T-cell (primary cell): ENCODE measurements around the gene TRABD. TPM values are rescaled to one million over a fixed set of nuclear protein-coding genes. Genes with fewer than 3 reads are reported as not detected.

Source experiments
- ATAC-seq, 4 experiments: fragments of 200-7000 bp in 3 of 4; fragments of 150-1000 bp in 1 of 4; cut with Tn5 transposase; replicated peaks in 1 of 4; 1 replicate in 3 of 4; 2 replicates in 1 of 4; pipeline ENCODE4 v1.10.0; 2021; ENCODE audit warnings: moderate library complexity in 3 of 4, mild to moderate bottlenecking in 2 of 4, moderate number of reproducible peaks in 1 of 4
- CTCF ChIA-PET, 2 donors: fragments of 300-600 bp; sonication (Branson Sonifier 250); formaldehyde crosslinking; loops; one replicate each; lab custom pipeline; 2022; ENCODE audit warnings: antibody characterized with exemption in 2 of 2; lab: Charles Lee
- POLR2A ChIA-PET, 2 donors: fragments of 300-600 bp; sonication (Branson Sonifier 250); formaldehyde crosslinking; loops; one replicate each; lab custom pipeline; 2022; ENCODE audit warnings: antibody characterized with exemption in 2 of 2; lab: Charles Lee
- DNase-seq, 35 experiments: peaks; one replicate each; pipeline versions ENCODE4 v3.0.0 to v3.0.0-alpha.2; 2013 to 2023
- H3K27ac ChIP-seq: one replicate; pipeline ENCODE4 v1.5.1; 2013; ENCODE audit warnings: low read length
- H3K27me3 ChIP-seq, 2 experiments: replicated peaks in 1 of 2; 1 replicate in 1 of 2; 2 replicates in 1 of 2; pipeline versions ENCODE4 v1.6.1 to v1.7.0; 2013; ENCODE audit warnings: low read length in 1 of 2, mixed read lengths in 1 of 2; ENCODE audit not compliant: control insufficient read depth in 2 of 2, insufficient read depth in 2 of 2; ENCODE audit errors: extremely low read depth in 1 of 2
- H3K36me3 ChIP-seq, 2 donors: 1 replicate in 1 of 2; 2 replicates in 1 of 2; pipeline versions ENCODE4 v1.6.1 to v1.7.0; 2013; ENCODE audit warnings: low read length in 1 of 2; ENCODE audit not compliant: control insufficient read depth in 2 of 2, insufficient read depth in 1 of 2; ENCODE audit errors: extremely low read depth in 1 of 2
- H3K4me1 ChIP-seq, 2 experiments: 1 replicate in 1 of 2; 2 replicates in 1 of 2; pipeline versions ENCODE4 v1.6.1 to v1.7.0; 2013; ENCODE audit warnings: low read length in 2 of 2, mixed read lengths in 1 of 2; ENCODE audit not compliant: insufficient read depth in 2 of 2, control insufficient read depth in 1 of 2; ENCODE audit errors: extremely low read depth in 1 of 2
- H3K4me3 ChIP-seq, 2 donors: 1 replicate in 1 of 2; 2 replicates in 1 of 2; pipeline versions ENCODE4 v1.5.1 to v1.7.0; 2013; ENCODE audit warnings: mild to moderate bottlenecking in 2 of 2, low read length in 1 of 2, moderate library complexity in 1 of 2; ENCODE audit not compliant: control insufficient read depth in 1 of 2; ENCODE audit errors: extremely low read depth in 1 of 2
- H3K9me3 ChIP-seq: 2 replicates; pipeline ENCODE4 v1.7.0; 2013
- H3K27ac Mint-ChIP-seq, 2 donors: one replicate each; pipeline ENCODE4 v1.8.0; 2020 to 2021; ENCODE audit warnings: mild to moderate bottlenecking in 2 of 2, mixed read lengths in 2 of 2
- H3K27me3 Mint-ChIP-seq, 2 donors: one replicate each; pipeline ENCODE4 v1.8.0; 2021 to 2022; ENCODE audit warnings: mixed read lengths in 2 of 2
- H3K36me3 Mint-ChIP-seq: one replicate; pipeline ENCODE4 v1.8.0; 2021; ENCODE audit warnings: mixed read lengths
- H3K4me1 Mint-ChIP-seq, 3 donors: one replicate each; pipeline ENCODE4 v1.8.0; 2020 to 2022; ENCODE audit warnings: mixed read lengths in 3 of 3, mild to moderate bottlenecking in 1 of 3
- H3K4me3 Mint-ChIP-seq, 3 donors: one replicate each; pipeline ENCODE4 v1.8.0; 2020 to 2022; ENCODE audit warnings: mild to moderate bottlenecking in 3 of 3, mixed read lengths in 3 of 3, moderate library complexity in 3 of 3
- H3K9me3 Mint-ChIP-seq, 3 donors: one replicate each; pipeline ENCODE4 v1.8.0; 2020 to 2022; ENCODE audit warnings: mixed read lengths in 3 of 3
- WGBS: methylation state at CpG from one replicate; pipeline ENCODE4 v1.1.5; 2013; ENCODE audit warnings: missing lambda C conversion rate; ENCODE audit not compliant: insufficient coverage; 5-methylcytosine and 5-hydroxymethylcytosine counted together
- total RNA-seq, 35 experiments: library from RNA in 6 of 35; stranded (reverse) in 6 of 35; fragments of 120-200 nt in 1 of 35; gene quantifications; one replicate each; pipeline versions ENCODE4 v1.2.1 to v1.2.4 and lab custom pipeline; 2013 to 2026

TRABD gene
- total RNA-seq, 5 donors from 2014 or later (not counting 1 experiment from before 2014, with no cell fraction given), result 116 to 213 (median 175) TPM

DNA sequence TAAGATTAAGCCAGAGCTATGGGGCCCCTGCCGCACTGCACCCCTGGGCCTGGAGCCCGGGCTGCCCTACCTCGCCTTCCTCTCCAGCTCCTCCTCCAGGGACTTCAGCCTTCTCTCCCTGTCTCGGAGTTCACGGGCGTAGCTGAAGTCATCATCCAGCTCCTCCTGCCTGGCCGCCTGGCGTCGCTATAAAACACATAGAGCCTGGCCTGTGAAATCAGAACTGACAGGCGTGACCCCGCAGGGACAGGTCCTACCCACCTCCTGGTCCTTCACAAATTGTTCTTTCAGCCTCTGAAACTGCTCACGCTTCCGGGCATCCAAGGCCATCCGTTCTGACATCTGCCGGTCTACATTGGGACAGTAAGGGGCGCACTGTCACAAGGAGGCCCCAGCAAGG is 38.4 kb downstream of the TRABD start:
- ATAC-seq (no peak), DNase-seq (no peak)
- Mint-ChIP-seq H3K27me3 (no peaks in the 10 kb centered on the region), H3K4me3 (no peak overlapping the region), H3K36me3 (peaks cover 37% of the 10 kb centered on the region), H3K4me1 (peaks cover 0 to 8% (median 1%) of the 10 kb centered on the region in 3 donors), H3K27ac (no peak overlapping the region), H3K9me3 (no peaks in the 10 kb centered on the region)
- Histone ChIP-seq H3K27ac (no peak overlapping the region), H3K9me3 (no peaks in the 10 kb centered on the region), H3K36me3 (peaks cover 33 to 86% of the 10 kb centered on the region in 2 donors), H3K4me1 (no peaks in the 10 kb centered on the region), H3K27me3 (no peaks in the 10 kb centered on the region), H3K4me3 (no peak overlapping the region)
- whole genome bisulfite sequencing, result 96% methylated on average over 16 of the region's 16 CpGs
- POLR2A ChIA-PET, result interaction anchor here in 1 of 2 donors (0.6 kb wide), 1 partner anchor 22 kb away, joined by 3 read pairs; no protein-coding TSS in a partner anchor
- CTCF ChIA-PET, result interaction anchor here in 1 of 2 donors (0.6 kb wide), 1 partner anchor 50 kb away, joined by 4 read pairs; no protein-coding TSS in a partner anchor

GRCh38 chr22:50225200-50225969 is 39.7 kb downstream of the TRABD start:
- Mint-ChIP-seq H3K4me3 (no peak overlapping the region), H3K27ac (no peak overlapping the region), H3K36me3 (peaks cover 44% of the 10 kb centered on the region), H3K9me3 (no peaks in the 10 kb centered on the region), H3K27me3 (no peaks in the 10 kb centered on the region), H3K4me1 (peaks cover 0 to 8% (median 4%) of the 10 kb centered on the region in 3 donors)
- ATAC-seq (no peak), DNase-seq (no peak)
- POLR2A ChIA-PET, result no interaction called here
- CTCF ChIA-PET, result no interaction called here
- H3K27ac ChIP-seq, result no peak overlapping the region
- no peak overlapping the region for H3K4me3 ChIP-seq
- WGBS, result 96% methylated on average over 22 of the region's 24 CpGs
- no peaks in the 10 kb centered on the region for H3K27me3 ChIP-seq
- H3K9me3 ChIP-seq, result no peaks in the 10 kb centered on the region
- H3K4me1 ChIP-seq, result no peaks in the 10 kb centered on the region
- H3K36me3 ChIP-seq, result peaks cover 31 to 87% of the 10 kb centered on the region in 2 donors

- Mint-ChIP-seq H3K4me1 (peaks cover 0 to 8% (median 4%) of the 10 kb centered on the region in 3 donors), H3K27ac (no peak overlapping the region), H3K9me3 (no peaks in the 10 kb centered on the region), H3K36me3 (peaks cover 39% of the 10 kb centered on the region), H3K27me3 (no peaks in the 10 kb centered on the region), H3K4me3 (no peak overlapping the region)
- Histone ChIP-seq H3K9me3 (no peaks in the 10 kb centered on the region), H3K27ac (no peak overlapping the region), H3K27me3 (no peaks in the 10 kb centered on the region), H3K4me1 (no peaks in the 10 kb centered on the region), H3K4me3 (no peak overlapping the region), H3K36me3 (peaks cover 25 to 81% of the 10 kb centered on the region in 2 donors)
- ChIA-PET CTCF (interaction anchor here in 1 of 2 donors (0.6 kb wide), 1 partner anchor 392 kb away, joined by 4 read pairs; no protein-coding TSS in a partner anchor), POLR2A (no interaction called here)
- 93% methylated on average over 28 of the region's 31 CpGs for WGBS
- no peak for DNase-seq
- no peak for ATAC-seq
These were observed 40.6 kb downstream of the TRABD start for GRCh38 chr22:50226063-50226874.

GRCh38 chr22:50226875-50227165 is 41.1 kb downstream of the TRABD start:
- POLR2A ChIA-PET, result interaction anchor here in 1 of 2 donors (0.6 kb wide), 1 partner anchor 105 kb away, joined by 3 read pairs; no protein-coding TSS in a partner anchor
- H3K36me3 ChIP-seq, result peaks cover 20 to 75% of the 10 kb centered on the region in 2 donors
- H3K4me1 ChIP-seq, result no peaks in the 10 kb centered on the region
- 95% methylated on average over 16 of the region's 18 CpGs for WGBS
- H3K36me3 Mint-ChIP-seq, result peaks cover 39% of the 10 kb centered on the region
- no peak overlapping the region for H3K4me3 Mint-ChIP-seq
- DNase-seq (no peak), ATAC-seq (peak in 1 of 4 experiments; percentile 11)
- no peak overlapping the region for H3K27ac ChIP-seq
- no peaks in the 10 kb centered on the region for H3K9me3 ChIP-seq
- H3K4me1 Mint-ChIP-seq, result peaks cover 0 to 8% (median 4%) of the 10 kb centered on the region in 3 donors
- H3K27ac Mint-ChIP-seq, result no peak overlapping the region
- CTCF ChIA-PET, result no interaction called here
- no peaks in the 10 kb centered on the region for H3K27me3 Mint-ChIP-seq
- no peaks in the 10 kb centered on the region for H3K27me3 ChIP-seq
- H3K4me3 ChIP-seq, result no peak overlapping the region
- no peaks in the 10 kb centered on the region for H3K9me3 Mint-ChIP-seq

DNA sequence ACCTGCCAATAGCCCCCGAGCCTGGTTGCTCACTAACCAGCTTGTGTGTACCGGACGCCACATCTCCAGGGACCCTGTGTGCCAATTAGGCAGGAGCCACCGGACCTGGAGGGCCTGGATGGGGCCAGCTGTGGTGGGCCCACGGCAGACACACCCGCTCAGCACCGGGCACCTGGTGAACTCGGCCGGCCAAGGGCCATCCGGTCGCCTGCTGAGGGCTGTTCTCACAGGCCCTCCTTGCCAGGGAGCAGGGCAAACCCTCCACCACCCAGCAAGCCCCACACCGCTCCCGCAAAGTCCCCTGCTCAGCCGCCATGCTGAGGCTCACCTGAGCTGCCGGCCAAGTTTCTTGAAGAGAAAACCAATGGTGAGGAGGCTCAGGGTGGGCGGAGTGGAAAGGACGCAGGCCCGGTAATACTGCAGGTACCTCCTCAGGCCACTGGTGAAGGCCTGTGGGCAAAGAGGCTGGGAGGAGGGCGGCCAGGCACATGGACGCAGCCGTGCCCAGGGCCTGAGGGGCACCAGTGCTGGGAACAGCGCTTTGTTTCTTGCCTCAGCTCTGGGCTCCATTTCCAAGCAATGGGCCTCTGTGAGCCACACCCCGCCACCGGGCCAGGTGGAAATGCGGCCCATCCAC is 42.0 kb downstream of the TRABD start:
- H3K36me3 ChIP-seq, result peaks cover 19 to 72% of the 10 kb centered on the region in 2 donors
- Mint-ChIP-seq H3K4me3 (no peak overlapping the region), H3K27ac (no peak overlapping the region), H3K27me3 (no peaks in the 10 kb centered on the region), H3K9me3 (no peaks in the 10 kb centered on the region), H3K4me1 (peaks cover 0 to 8% (median 6%) of the 10 kb centered on the region in 3 donors), H3K36me3 (peaks cover 37% of the 10 kb centered on the region)
- H3K4me3 ChIP-seq, result no peak overlapping the region
- 94% methylated on average over 21 of the region's 25 CpGs for WGBS
- POLR2A ChIA-PET, result no interaction called here
- no peak overlapping the region for H3K27ac ChIP-seq
- no peak for DNase-seq
- no peaks in the 10 kb centered on the region for H3K27me3 ChIP-seq
- ATAC-seq, result no peak
- H3K9me3 ChIP-seq, result no peaks in the 10 kb centered on the region
- CTCF ChIA-PET, result no interaction called here
- no peaks in the 10 kb centered on the region for H3K4me1 ChIP-seq

- Mint-ChIP-seq H3K9me3 (no peaks in the 10 kb centered on the region), H3K4me3 (no peak overlapping the region), H3K27me3 (no peaks in the 10 kb centered on the region), H3K36me3 (peaks cover 31% of the 10 kb centered on the region), H3K27ac (no peak overlapping the region), H3K4me1 (peaks cover 0 to 8% (median 7%) of the 10 kb centered on the region in 3 donors)
- CTCF ChIA-PET, result no interaction called here
- Histone ChIP-seq H3K4me3 (no peak overlapping the region), H3K9me3 (no peaks in the 10 kb centered on the region), H3K4me1 (no peaks in the 10 kb centered on the region), H3K27ac (no peak overlapping the region), H3K27me3 (no peaks in the 10 kb centered on the region), H3K36me3 (peaks cover 20 to 69% of the 10 kb centered on the region in 2 donors)
- WGBS, result 93% methylated on average over 9 of the region's 9 CpGs
- ATAC-seq, result no peak
- DNase-seq, result no peak
- POLR2A ChIA-PET, result no interaction called here
These were observed 42.7 kb downstream of the TRABD start for GRCh38 chr22:50228366-50228765.
